ENCODE results near the gene CAMKK2.

- TF ChIP-seq CTCF (IDR thresholded peaks at IDR 0.05): no peak
- TF ChIP-seq POLR2AphosphoS5 (IDR thresholded peaks at IDR 0.05): no peak
Observed at GRCh38 chr12:121288986-121289385, 7.5 kb downstream of the CAMKK2 start.

Data from suprapubic skin (tissue), 3 donors.